ENCODE measurements around the gene C10orf67. TPM values are rescaled to one million over a fixed set of nuclear protein-coding genes. Genes with fewer than 3 reads are reported as not detected.

C10orf67 gene
- polyA plus RNA-seq, 1 donor from 2014 or later: 0.48 TPM

Small RNA genes lying within 50 kb of the gene (small RNA-seq; reads per million reads assigned to genes)
- gene MIR1254-2 (0 reads per million in 3 experiments), gene RF00561 (0 to 0.08 (median 0.03) reads per million in 3 experiments)

Other genes starting within 250 kb of the C10orf67 start
- gene MSRB2, start 249.2 kb downstream of the C10orf67 start, polyA plus RNA-seq: 12.5 and 15.3 TPM in 2 replicates
- gene PTF1A, start 152.5 kb downstream of the C10orf67 start, polyA plus RNA-seq: not detected in 2 replicates
- 5.9 and 6.0 TPM in 2 replicates for gene OTUD1, start 94.3 kb upstream of the C10orf67 start, polyA plus RNA-seq